ENCODE results near the gene DNAAF5.
"Not testable (repeated sequence)": the region's sequence is repeated elsewhere in the genome, so short reads cannot be mapped to it uniquely, and the experiment has no call there.

Gene DNAAF5

GRCh38 chr7:782718-783449 is 56.4 kb downstream of the DNAAF5 start:
- DNase-seq (ENCODE audit: low read depth) = no peak

GRCh38 chr7:783556-784490 is 57.3 kb downstream of the DNAAF5 start:
- DNase-seq (ENCODE audit: low read depth) = no peak

GRCh38 chr7:784971-785370 is 58.5 kb downstream of the DNAAF5 start:
- no peak for DNase-seq (ENCODE audit: low read depth)

- DNase-seq (ENCODE audit: low read depth) = no peak
These were observed 58.9 kb downstream of the DNAAF5 start for GRCh38 chr7:785416-785815.

GRCh38 chr7:786472-787255 is 60.2 kb downstream of the DNAAF5 start:
- peak; percentile 24 for DNase-seq (ENCODE audit: low read depth)

- DNase-seq (ENCODE audit: low read depth) = no peak
These were observed 61.1 kb downstream of the DNAAF5 start for GRCh38 chr7:787332-788240.

GRCh38 chr7:791519-791918 is 65.0 kb downstream of the DNAAF5 start:
- DNase-seq (ENCODE audit: low read depth) = no peak

- DNase-seq (ENCODE audit: low read depth) = no peak
These were observed 67.7 kb downstream of the DNAAF5 start for GRCh38 chr7:794207-794606.

GRCh38 chr7:794671-795329 is 68.3 kb downstream of the DNAAF5 start:
- DNase-seq (ENCODE audit: low read depth) = no peak

- DNase-seq (ENCODE audit: low read depth) = not testable (repeated sequence)
These were observed 70.1 kb downstream of the DNAAF5 start for GRCh38 chr7:796434-797169.

- DNase-seq (ENCODE audit: low read depth) = no peak
These were observed 72.5 kb downstream of the DNAAF5 start for GRCh38 chr7:798921-799470.

GRCh38 chr7:800692-801091 is 74.2 kb downstream of the DNAAF5 start:
- DNase-seq (ENCODE audit: low read depth) = no peak

- DNase-seq (ENCODE audit: low read depth) = not testable (repeated sequence)
These were observed 74.9 kb downstream of the DNAAF5 start for GRCh38 chr7:801351-801750.

GRCh38 chr7:801940-802381 is 75.5 kb downstream of the DNAAF5 start:
- DNase-seq (ENCODE audit: low read depth) = no peak

GRCh38 chr7:802500-803242 is 76.2 kb downstream of the DNAAF5 start:
- DNase-seq (ENCODE audit: low read depth) = no peak

- no peak for DNase-seq (ENCODE audit: low read depth)
These were observed 76.7 kb downstream of the DNAAF5 start for GRCh38 chr7:803243-803635.

GRCh38 chr7:803796-804195 is 77.3 kb downstream of the DNAAF5 start:
- DNase-seq (ENCODE audit: low read depth) = not testable (repeated sequence)

- no peak for DNase-seq (ENCODE audit: low read depth)
These were observed 78.8 kb downstream of the DNAAF5 start for GRCh38 chr7:805261-805660.

All from HS-5 (cell line).